Memory B cell (primary cell): ENCODE results near the gene RHCE.
A peak's percentile ranks its signal among the peaks of the same experiment; 100 is the strongest.
"Not testable (repeated sequence)": the region's sequence is repeated elsewhere in the genome, so short reads cannot be mapped to it uniquely, and the experiment has no call there.

Source experiments
- ATAC-seq: fragments of 150-1000 bp; cut with Tn5 transposase; 2 replicates; pipeline ENCODE4 v1.10.0; 2021; ENCODE audit warnings: low read depth, mild to moderate bottlenecking, moderate library complexity
- DNase-seq, 2 donors: peaks; one replicate each; pipeline ENCODE4 v3.0.0; 2022; ENCODE audit warnings: low spot score in 2 of 2
- H3K27ac Mint-ChIP-seq: one replicate; pipeline ENCODE4 v1.8.0; 2022; ENCODE audit warnings: mild to moderate bottlenecking, moderate library complexity, mixed read lengths
- H3K27me3 Mint-ChIP-seq: one replicate; pipeline ENCODE4 v1.8.0; 2022; ENCODE audit warnings: mixed read lengths
- H3K36me3 Mint-ChIP-seq: one replicate; pipeline ENCODE4 v1.8.0; 2022; ENCODE audit warnings: mild to moderate bottlenecking, mixed read lengths
- H3K4me1 Mint-ChIP-seq: one replicate; pipeline ENCODE4 v1.8.0; 2022; ENCODE audit warnings: mixed read lengths
- H3K4me3 Mint-ChIP-seq: one replicate; pipeline ENCODE4 v1.8.0; 2022; ENCODE audit warnings: mild to moderate bottlenecking, moderate library complexity, mixed read lengths
- H3K9me3 Mint-ChIP-seq: one replicate; pipeline ENCODE4 v1.8.0; 2022; ENCODE audit warnings: mixed read lengths

Gene RHCE

GRCh38 chr1:25397549-25397948 is 23.1 kb downstream of the RHCE start:
- not testable (repeated sequence) for H3K4me1 Mint-ChIP-seq, H3K9me3 Mint-ChIP-seq, H3K4me3 Mint-ChIP-seq, DNase-seq, H3K36me3 Mint-ChIP-seq, H3K27ac Mint-ChIP-seq, H3K27me3 Mint-ChIP-seq
- ATAC-seq: peak; percentile 49

DNA sequence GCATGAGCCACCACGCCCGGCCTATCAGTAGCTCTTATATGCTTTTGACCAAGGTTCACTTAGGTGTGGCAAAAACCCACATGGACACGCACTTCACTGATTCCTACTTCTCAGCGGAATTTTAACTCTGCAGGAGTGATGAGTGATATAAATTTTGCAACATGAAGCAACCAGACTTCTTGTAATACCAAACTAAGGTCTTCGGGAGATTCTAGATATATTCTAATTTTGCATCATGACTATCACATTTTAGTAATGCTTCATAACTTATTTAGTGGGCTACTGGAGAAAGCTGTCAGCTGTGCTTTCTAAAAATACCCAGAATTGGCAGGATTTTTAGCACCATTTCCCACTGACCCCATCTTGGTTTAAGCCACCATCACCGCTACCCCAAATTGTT is 27.8 kb downstream of the RHCE start:
- Mint-ChIP-seq H3K9me3 (no peaks in the 10 kb centered on the region), H3K4me1 (peaks cover 8% of the 10 kb centered on the region), H3K27me3 (peaks cover 4% of the 10 kb centered on the region), H3K4me3 (no peak overlapping the region), H3K36me3 (peaks cover 2% of the 10 kb centered on the region), H3K27ac (no peak overlapping the region)
- DNase-seq (no peak), ATAC-seq (no peak)

DNA sequence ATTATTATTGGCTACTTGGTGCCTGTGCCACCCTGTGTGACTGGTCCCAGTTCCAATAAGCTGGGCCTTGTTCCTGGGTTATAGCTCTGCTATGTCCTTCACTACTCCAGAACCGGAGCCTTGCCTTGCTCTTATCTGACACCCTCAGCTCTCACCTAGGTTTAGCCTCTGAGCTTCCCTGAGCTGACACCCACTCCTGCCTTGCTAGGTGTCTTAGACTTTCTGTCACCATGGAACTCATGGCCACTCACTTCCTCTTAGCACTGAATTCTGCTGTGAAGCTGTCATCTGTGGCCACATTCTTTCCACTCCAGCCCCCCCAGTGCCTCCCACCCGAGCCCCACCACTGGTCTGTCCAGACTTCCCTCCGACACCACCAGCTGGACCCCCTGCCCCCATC is 30.9 kb downstream of the RHCE start:
- H3K9me3 Mint-ChIP-seq, H3K36me3 Mint-ChIP-seq, H3K4me3 Mint-ChIP-seq, DNase-seq, H3K4me1 Mint-ChIP-seq, H3K27me3 Mint-ChIP-seq, H3K27ac Mint-ChIP-seq, ATAC-seq: not testable (repeated sequence)

DNA sequence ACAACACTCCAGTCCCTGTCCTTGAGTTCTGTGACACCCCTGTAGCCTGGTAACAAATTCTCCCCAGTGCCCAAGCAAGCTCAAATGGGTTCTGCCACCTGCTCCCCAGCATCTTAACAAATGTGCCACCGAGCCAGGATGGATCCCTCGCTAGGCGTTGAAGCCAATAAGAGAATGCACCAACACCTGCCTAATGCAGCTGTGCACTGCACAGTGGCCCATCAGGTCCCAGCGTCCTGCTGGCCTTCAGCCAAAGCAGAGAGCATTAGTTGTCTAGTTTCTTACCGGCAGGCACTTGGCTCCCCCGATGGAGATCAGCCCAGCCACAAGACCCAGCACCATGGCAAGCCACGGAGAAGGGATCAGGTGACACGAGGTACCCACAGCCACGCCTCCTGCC is 31.9 kb downstream of the RHCE start:
- not testable (repeated sequence) for H3K4me1 Mint-ChIP-seq, H3K9me3 Mint-ChIP-seq, H3K4me3 Mint-ChIP-seq, H3K27ac Mint-ChIP-seq, DNase-seq, ATAC-seq, H3K27me3 Mint-ChIP-seq, H3K36me3 Mint-ChIP-seq

DNA sequence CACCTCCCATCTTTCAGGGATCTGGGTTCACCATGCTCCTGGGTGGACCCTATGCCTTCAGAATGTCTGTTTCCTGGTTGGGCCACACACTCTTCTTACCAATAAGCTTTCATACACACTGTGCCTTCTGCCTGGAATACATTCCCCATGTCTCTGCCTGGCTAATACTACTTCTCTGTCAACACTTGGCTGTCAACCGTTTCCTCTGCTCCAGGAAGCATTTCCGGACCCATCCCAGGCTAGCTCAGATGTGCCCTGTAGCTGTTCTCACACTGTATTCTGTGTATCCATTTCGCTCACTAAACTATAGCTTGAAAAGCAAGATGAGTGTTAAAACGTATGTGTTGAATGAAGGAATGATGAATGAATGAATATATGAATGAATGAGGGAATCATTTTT is 33.5 kb downstream of the RHCE start:
- ATAC-seq, H3K27ac Mint-ChIP-seq, H3K4me1 Mint-ChIP-seq, H3K9me3 Mint-ChIP-seq, H3K36me3 Mint-ChIP-seq, H3K27me3 Mint-ChIP-seq, H3K4me3 Mint-ChIP-seq, DNase-seq: not testable (repeated sequence)

GRCh38 chr1:25383875-25384274 is 36.8 kb downstream of the RHCE start:
- not testable (repeated sequence) for H3K4me3 Mint-ChIP-seq, DNase-seq, H3K9me3 Mint-ChIP-seq, H3K36me3 Mint-ChIP-seq, H3K27me3 Mint-ChIP-seq, H3K27ac Mint-ChIP-seq, H3K4me1 Mint-ChIP-seq, ATAC-seq

- H3K27ac Mint-ChIP-seq, DNase-seq, ATAC-seq, H3K4me3 Mint-ChIP-seq, H3K9me3 Mint-ChIP-seq, H3K27me3 Mint-ChIP-seq, H3K4me1 Mint-ChIP-seq: not testable (repeated sequence)
- peaks cover 12% of the 10 kb centered on the region for H3K36me3 Mint-ChIP-seq
Measured at GRCh38 chr1:25383090-25383489, 37.5 kb downstream of the RHCE start.

DNA sequence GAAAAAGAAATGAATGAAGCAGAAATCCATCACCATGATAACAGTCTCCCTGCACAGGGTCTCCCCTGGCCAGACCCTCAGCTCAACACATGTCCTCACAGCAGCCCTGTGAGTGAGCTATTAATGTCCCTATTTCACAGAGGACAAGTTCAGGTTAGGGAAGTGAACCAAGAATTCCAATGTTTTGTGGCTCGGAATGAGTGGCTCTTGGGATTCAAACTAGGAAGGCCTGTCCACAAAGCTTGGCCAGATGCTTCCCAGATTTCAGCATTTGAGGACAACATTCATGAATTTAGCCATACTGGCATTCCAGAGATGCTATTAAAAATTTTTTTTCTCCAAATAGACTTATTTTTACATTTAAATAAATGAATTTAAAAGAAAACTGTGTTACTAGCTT is 38.1 kb downstream of the RHCE start:
- H3K27ac Mint-ChIP-seq, H3K27me3 Mint-ChIP-seq, H3K9me3 Mint-ChIP-seq, DNase-seq, ATAC-seq, H3K4me1 Mint-ChIP-seq, H3K4me3 Mint-ChIP-seq: not testable (repeated sequence)
- peaks cover 12% of the 10 kb centered on the region for H3K36me3 Mint-ChIP-seq

- not testable (repeated sequence) for DNase-seq, H3K36me3 Mint-ChIP-seq, H3K27me3 Mint-ChIP-seq, ATAC-seq, H3K27ac Mint-ChIP-seq, H3K4me1 Mint-ChIP-seq, H3K9me3 Mint-ChIP-seq, H3K4me3 Mint-ChIP-seq
Measured at GRCh38 chr1:25378367-25378766, 42.3 kb downstream of the RHCE start.

DNA sequence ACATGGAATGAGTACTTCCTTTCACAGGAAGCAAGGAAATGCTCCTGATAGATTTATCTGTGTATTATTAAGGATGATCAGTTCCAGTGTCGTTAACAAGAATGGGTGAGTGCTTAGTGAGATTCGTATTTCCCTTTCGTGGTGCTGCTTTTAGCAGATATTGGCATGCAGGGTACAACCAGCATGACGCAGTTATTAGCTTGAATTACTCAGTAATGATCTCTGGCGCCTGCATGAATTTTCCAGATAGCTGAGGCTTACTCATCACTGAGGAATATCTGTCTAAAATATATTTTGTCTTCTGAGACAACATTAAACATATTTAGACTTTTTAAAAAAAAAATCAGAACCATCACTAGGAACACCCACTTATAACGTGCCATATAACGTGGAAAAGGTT is 48.9 kb downstream of the RHCE start:
- not testable (repeated sequence) for H3K9me3 Mint-ChIP-seq, H3K27me3 Mint-ChIP-seq, H3K4me1 Mint-ChIP-seq, H3K27ac Mint-ChIP-seq, ATAC-seq, H3K36me3 Mint-ChIP-seq, H3K4me3 Mint-ChIP-seq, DNase-seq

- not testable (repeated sequence) for H3K9me3 Mint-ChIP-seq, H3K4me1 Mint-ChIP-seq, H3K27ac Mint-ChIP-seq, H3K27me3 Mint-ChIP-seq, ATAC-seq, H3K36me3 Mint-ChIP-seq, DNase-seq, H3K4me3 Mint-ChIP-seq
Measured at GRCh38 chr1:25369691-25370271, 50.8 kb downstream of the RHCE start.

DNA sequence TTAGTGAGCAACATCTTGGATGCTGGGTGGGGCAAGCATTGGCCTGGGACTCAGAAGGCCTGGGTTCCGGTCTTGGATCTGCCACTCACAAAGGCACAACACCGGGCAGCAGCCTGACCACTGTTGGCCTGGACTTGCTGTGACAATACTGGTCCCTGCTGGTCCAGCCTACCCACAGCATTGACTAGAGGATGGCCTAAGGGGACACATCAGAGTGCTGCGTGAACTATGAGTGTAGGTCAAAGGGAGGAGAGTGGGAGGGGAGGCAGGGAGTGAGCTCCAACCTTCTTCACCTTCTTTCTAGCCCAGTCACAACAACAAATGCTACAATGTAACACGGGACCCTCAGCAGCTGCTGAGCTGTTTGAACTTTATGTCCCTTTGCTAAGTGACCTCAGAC is 51.4 kb downstream of the RHCE start:
- Mint-ChIP-seq H3K4me3 (no peak overlapping the region), H3K27me3 (no peaks in the 10 kb centered on the region), H3K9me3 (no peaks in the 10 kb centered on the region), H3K4me1 (no peaks in the 10 kb centered on the region), H3K36me3 (no peaks in the 10 kb centered on the region), H3K27ac (no peak overlapping the region)
- ATAC-seq (no peak), DNase-seq (no peak)

- H3K4me1 Mint-ChIP-seq, H3K4me3 Mint-ChIP-seq, H3K27me3 Mint-ChIP-seq, H3K27ac Mint-ChIP-seq, DNase-seq, ATAC-seq, H3K9me3 Mint-ChIP-seq: not testable (repeated sequence)
- peaks cover 15% of the 10 kb centered on the region for H3K36me3 Mint-ChIP-seq
Measured at GRCh38 chr1:25362634-25363559, 57.7 kb downstream of the RHCE start.

DNA sequence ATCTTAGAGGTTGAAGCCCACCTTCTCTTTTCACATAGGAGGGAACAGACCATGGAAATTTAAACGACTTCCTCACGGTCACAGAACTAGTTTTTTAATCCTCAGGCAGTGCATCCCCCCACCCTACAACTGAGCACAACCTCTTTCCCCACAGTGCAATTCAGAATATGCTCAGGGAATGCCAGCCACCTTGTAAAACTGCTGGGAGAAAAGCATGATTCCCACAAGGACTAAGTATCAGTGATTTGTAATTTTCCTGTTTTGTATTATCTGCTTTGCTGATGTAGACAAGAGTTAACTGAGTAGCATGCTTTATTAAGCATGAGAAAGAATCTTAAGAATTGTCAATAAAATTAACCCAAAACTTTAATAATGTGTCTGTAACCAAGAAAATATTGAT is 58.7 kb downstream of the RHCE start:
- no peaks in the 10 kb centered on the region for H3K27me3 Mint-ChIP-seq
- no peaks in the 10 kb centered on the region for H3K9me3 Mint-ChIP-seq
- no peak overlapping the region for H3K4me3 Mint-ChIP-seq
- no peak for DNase-seq
- no peak overlapping the region for H3K27ac Mint-ChIP-seq
- H3K4me1 Mint-ChIP-seq: no peaks in the 10 kb centered on the region
- peaks cover 15% of the 10 kb centered on the region for H3K36me3 Mint-ChIP-seq
- no peak for ATAC-seq
